OCI-LY1 (cell line): ENCODE data around the gene FBXL14.

Experiments
- H2AFZ ChIP-seq: fragments of 200-600 bp; sonication (generic), shearing (Covaris generic); 2 replicates; pipeline ENCODE4 v1.6.0; 2014; ENCODE audit warnings: antibody characterized with exemption, mild to moderate bottlenecking, low read length
- H3F3A ChIP-seq: fragments of 200-600 bp; sonication (generic), shearing (Covaris generic); 2 replicates; pipeline ENCODE4 v1.6.0; 2014; ENCODE audit warnings: mild to moderate bottlenecking, antibody characterized with exemption, low read length, moderate library complexity; ENCODE audit not compliant: insufficient read depth
- H3K27ac ChIP-seq: fragments of 200-600 bp; sonication (generic); 2 replicates; pipeline ENCODE4 v1.5.1; 2014; ENCODE audit warnings: low read length, mixed run types, mild to moderate bottlenecking, low read depth; ENCODE audit not compliant: poor library complexity, severe bottlenecking
- H3K27me3 ChIP-seq: fragments of 200-600 bp; sonication (generic); 2 replicates; pipeline ENCODE4 v1.6.0; 2014; ENCODE audit warnings: antibody characterized with exemption, mild to moderate bottlenecking, low read length, moderate library complexity; ENCODE audit not compliant: insufficient read depth
- H3K36me3 ChIP-seq: fragments of 200-600 bp; sonication (generic); 2 replicates; pipeline ENCODE4 v1.6.1; 2014; ENCODE audit warnings: mild to moderate bottlenecking, antibody characterized with exemption, low read length, moderate library complexity, mixed read lengths; ENCODE audit not compliant: insufficient read depth
- H3K4me1 ChIP-seq: fragments of 200-600 bp; sonication (generic); 2 replicates; pipeline ENCODE4 v1.5.1; 2014; ENCODE audit warnings: mild to moderate bottlenecking, low read length, moderate library complexity; ENCODE audit not compliant: insufficient read depth, severe bottlenecking
- H3K4me2 ChIP-seq: fragments of 200-600 bp; sonication (generic), shearing (Covaris generic); 2 replicates; pipeline ENCODE4 v1.6.1; 2014; ENCODE audit warnings: low read length
- H3K4me3 ChIP-seq: fragments of 200-600 bp; sonication (generic); 2 replicates; pipeline ENCODE4 v1.5.1; 2014; ENCODE audit warnings: low read length, low read depth, mild to moderate bottlenecking, mixed read lengths; ENCODE audit not compliant: poor library complexity, severe bottlenecking
- H3K79me2 ChIP-seq: fragments of 200-600 bp; shearing (Covaris generic); 2 replicates; pipeline ENCODE4 v1.6.1; 2016; ENCODE audit warnings: mixed run types, low read length, mixed read lengths; ENCODE audit not compliant: insufficient read depth
- H3K9ac ChIP-seq: fragments of 200-600 bp; sonication (generic), shearing (Covaris generic); 2 replicates; pipeline ENCODE4 v1.6.1; 2014; ENCODE audit warnings: mild to moderate bottlenecking, low read length, mixed read lengths
- H3K9me2 ChIP-seq: fragments of 200-600 bp; sonication (generic), shearing (Covaris generic); 2 replicates; pipeline ENCODE4 v1.6.1; 2014; ENCODE audit warnings: low read depth, mild to moderate bottlenecking, low read length, mixed read lengths
- H3K9me3 ChIP-seq: fragments of 200-600 bp; shearing (Covaris generic); 2 replicates; pipeline ENCODE4 v1.6.1; 2014; ENCODE audit warnings: low read length, mixed read lengths
- H4K20me1 ChIP-seq: fragments of 200-600 bp; sonication (generic), shearing (Covaris generic); 2 replicates; pipeline ENCODE4 v1.6.0; 2016; ENCODE audit warnings: mild to moderate bottlenecking, low read length; ENCODE audit not compliant: insufficient read depth
- EZH2 ChIP-seq: fragments of 200-600 bp; sonication (generic), shearing (Covaris generic); IDR thresholded peaks from 2 replicates; pipeline ENCODE4 v1.8.0; 2017; ENCODE audit warnings: borderline replicate concordance, mixed run types, mild to moderate bottlenecking, antibody characterized with exemption, low read length, moderate library complexity, mixed read lengths
- TF ChIP-seq, protein P1 (sequence below): fragments of 200-600 bp; sonication (generic), shearing (Covaris generic); IDR thresholded peaks from 2 replicates; pipeline ENCODE4 v1.5.1; 2017; ENCODE audit warnings: mild to moderate bottlenecking, antibody characterized with exemption, low read length, moderate library complexity, mixed read lengths

The FBXL14 gene

DNA sequence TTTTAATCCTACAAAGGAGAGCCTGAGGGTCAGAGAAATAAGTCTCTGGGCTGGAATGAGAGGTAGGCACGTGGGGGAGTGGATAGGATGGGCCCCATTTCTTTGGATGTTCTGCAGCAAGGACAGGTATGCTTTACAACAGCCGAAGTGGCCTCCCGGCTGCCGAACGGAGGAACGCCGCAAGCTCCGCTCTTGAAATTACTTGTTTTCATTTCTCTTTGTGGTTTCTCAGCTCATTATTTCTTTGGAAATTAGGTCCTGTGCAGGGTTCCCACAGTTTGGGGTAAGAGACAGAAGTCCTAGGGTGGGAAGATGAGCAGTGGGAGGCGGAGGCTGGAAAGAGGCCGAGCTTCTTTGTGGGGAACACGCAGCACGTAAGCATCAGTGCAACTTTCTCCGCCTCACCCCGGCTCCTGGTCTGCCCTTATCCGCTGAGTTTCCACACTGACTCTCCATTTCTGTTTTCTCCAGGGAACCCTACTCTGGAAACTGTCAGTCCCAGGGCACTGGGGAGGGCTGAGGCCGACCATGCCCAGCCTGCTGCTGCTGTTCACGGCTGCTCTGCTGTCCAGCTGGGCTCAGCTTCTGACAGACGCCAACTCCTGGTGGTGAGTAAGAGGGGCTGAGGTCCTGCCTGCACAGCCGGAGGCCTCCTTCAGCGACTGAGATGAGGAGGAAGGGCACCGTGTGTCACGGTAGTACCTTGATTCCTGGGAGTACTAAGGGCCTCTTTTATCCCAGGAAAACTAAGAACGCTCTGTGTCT, 36.6 kb upstream of the FBXL14 start:
- no peak overlapping the region for H2AFZ ChIP-seq

DNA sequence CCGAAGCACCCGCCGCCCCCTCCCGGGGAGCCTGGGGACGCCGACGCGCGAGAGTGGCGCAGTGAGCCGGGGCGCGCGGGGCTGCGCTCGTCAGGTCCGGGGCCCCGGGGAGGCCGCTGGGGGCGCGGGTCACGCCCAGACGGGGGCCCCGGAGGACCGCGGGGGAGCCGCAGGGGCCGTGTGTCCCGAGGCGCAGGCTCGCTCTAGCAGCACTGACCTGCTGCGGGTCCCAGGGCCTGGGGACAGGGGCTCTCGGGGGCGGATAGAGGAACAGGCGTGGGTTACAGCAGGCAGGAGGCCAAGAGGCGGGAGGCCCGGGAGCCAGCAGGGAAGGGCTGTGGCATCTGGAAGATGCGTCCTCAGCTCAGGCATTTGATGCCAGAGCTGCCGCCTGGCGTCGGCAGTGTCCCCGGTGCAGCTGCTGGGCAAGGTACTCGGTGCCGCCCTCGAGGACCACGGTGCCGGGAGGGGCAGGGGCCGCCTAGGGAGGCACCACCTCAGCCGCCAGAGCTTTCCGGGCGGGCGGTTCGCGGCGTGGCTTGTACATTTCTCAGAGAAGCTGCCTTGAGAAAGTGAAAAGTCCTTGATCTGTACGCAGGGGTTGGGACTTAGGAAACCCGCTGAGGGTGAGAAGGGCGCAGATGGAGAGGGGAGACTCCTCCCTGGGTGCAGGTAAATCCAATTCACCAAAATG, 35.9 kb upstream of the FBXL14 start:
- TF ChIP-seq EZH2, result no peak
- TF ChIP-seq, protein P1, sequence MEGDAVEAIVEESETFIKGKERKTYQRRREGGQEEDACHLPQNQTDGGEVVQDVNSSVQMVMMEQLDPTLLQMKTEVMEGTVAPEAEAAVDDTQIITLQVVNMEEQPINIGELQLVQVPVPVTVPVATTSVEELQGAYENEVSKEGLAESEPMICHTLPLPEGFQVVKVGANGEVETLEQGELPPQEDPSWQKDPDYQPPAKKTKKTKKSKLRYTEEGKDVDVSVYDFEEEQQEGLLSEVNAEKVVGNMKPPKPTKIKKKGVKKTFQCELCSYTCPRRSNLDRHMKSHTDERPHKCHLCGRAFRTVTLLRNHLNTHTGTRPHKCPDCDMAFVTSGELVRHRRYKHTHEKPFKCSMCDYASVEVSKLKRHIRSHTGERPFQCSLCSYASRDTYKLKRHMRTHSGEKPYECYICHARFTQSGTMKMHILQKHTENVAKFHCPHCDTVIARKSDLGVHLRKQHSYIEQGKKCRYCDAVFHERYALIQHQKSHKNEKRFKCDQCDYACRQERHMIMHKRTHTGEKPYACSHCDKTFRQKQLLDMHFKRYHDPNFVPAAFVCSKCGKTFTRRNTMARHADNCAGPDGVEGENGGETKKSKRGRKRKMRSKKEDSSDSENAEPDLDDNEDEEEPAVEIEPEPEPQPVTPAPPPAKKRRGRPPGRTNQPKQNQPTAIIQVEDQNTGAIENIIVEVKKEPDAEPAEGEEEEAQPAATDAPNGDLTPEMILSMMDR, result no peak

More for the DNA sequence above, 36.6 kb upstream of the FBXL14 start:
- no peaks in the 10 kb centered on the region for H3F3A ChIP-seq
- H3K4me1 ChIP-seq, result peaks cover 16% of the 10 kb centered on the region
- H3K36me3 ChIP-seq, result no peaks in the 10 kb centered on the region
- no peaks in the 10 kb centered on the region for H4K20me1 ChIP-seq
- no peaks in the 10 kb centered on the region for H3K9me3 ChIP-seq
- TF ChIP-seq EZH2, result no peak
- TF ChIP-seq, protein P1, result no peak
- H3K79me2 ChIP-seq, result no peaks in the 10 kb centered on the region
- peak overlapping the region; percentile 74; the same call in 1 of the 2 replicates for H3K4me2 ChIP-seq
- H3K9me2 ChIP-seq, result no peaks in the 10 kb centered on the region
- no peak overlapping the region for H3K9ac ChIP-seq
- no peak overlapping the region for H3K27ac ChIP-seq
- no peak overlapping the region for H3K4me3 ChIP-seq
- peaks cover 24% of the 10 kb centered on the region for H3K27me3 ChIP-seq

DNA sequence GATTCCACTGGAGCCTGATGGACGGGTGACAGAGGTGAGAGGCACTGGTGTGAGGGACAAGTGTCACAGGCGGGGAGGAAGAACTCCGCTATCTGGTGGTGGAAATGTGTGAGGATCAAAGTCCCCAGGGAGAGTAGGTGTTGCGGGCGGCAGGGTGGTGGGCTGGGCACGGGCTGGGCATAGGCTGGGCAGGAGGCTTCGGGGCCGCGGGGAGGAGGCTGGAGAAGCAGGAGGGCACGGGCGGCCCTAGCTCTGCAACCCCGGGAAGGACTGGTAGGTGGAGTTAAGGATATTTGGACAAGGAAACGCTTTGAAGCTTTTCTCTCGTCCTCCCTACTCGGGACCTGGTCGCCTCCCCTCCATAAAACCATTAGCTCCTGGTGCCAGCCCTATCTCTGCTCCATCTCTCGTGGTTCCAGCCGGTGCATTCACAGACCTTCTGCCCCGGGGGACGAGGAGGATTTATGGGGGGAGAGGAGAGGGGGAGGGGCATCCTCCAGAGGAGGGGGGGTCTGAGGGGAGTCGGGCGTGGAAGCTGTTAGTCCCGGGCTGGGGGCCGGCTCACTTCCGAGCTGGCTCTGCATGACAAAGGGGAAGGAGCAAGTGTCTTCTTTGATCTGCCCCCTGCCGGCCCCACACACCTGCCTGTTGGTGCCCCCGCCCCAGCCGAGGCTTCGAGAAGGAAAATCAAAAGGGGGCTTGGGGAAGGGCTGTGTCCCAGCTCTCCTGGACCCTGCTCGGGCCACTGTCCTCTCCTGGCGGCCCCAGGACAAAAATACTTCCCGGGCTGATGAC, 35.2 kb upstream of the FBXL14 start:
- H2AFZ ChIP-seq, result no peak overlapping the region

More for the DNA sequence above, 35.9 kb upstream of the FBXL14 start:
- Histone ChIP-seq H3K9me3 (no peaks in the 10 kb centered on the region), H2AFZ (no peak overlapping the region), H3K9ac (no peak overlapping the region), H3K9me2 (no peaks in the 10 kb centered on the region), H4K20me1 (no peaks in the 10 kb centered on the region), H3K79me2 (no peaks in the 10 kb centered on the region), H3K4me1 (peaks cover 16% of the 10 kb centered on the region), H3K27ac (no peak overlapping the region), H3K4me3 (peak overlapping the region; percentile 54), H3K36me3 (no peaks in the 10 kb centered on the region), H3F3A (no peaks in the 10 kb centered on the region), H3K4me2 (peak overlapping the region; percentile 74), H3K27me3 (peaks cover 24% of the 10 kb centered on the region)

More for the DNA sequence above, 35.2 kb upstream of the FBXL14 start:
- Histone ChIP-seq H3K27ac (no peak overlapping the region), H3K27me3 (peaks cover 26% of the 10 kb centered on the region), H3K9ac (no peak overlapping the region), H4K20me1 (no peaks in the 10 kb centered on the region), H3F3A (no peaks in the 10 kb centered on the region), H3K4me1 (peaks cover 16% of the 10 kb centered on the region), H3K9me2 (no peaks in the 10 kb centered on the region), H3K4me3 (peak overlapping the region; percentile 54), H3K4me2 (peak overlapping the region; percentile 74), H3K36me3 (no peaks in the 10 kb centered on the region), H3K9me3 (no peaks in the 10 kb centered on the region), H3K79me2 (no peaks in the 10 kb centered on the region)
- no peak for TF ChIP-seq EZH2
- TF ChIP-seq, protein P1, result peak; percentile 40
